ENCODE results near the gene TRMT1.
A peak's percentile ranks its signal among the peaks of the same experiment; 100 is the strongest.

Gene TRMT1

GRCh38 chr19:13060233-13060963 is 56.1 kb downstream of the TRMT1 start:
- no peaks in the 10 kb centered on the region for H3K36me3 ChIP-seq (ENCODE audit: low read depth)
- no peak overlapping the region for H3K4me3 ChIP-seq (ENCODE audit: severe bottlenecking)
- H3K9me3 ChIP-seq (ENCODE audit: severe bottlenecking) = no peaks in the 10 kb centered on the region
- peaks cover 25% of the 10 kb centered on the region for H3K4me1 ChIP-seq (ENCODE audit: insufficient read depth, poor library complexity, severe bottlenecking)
- no peak for TF ChIP-seq CTCF (IDR thresholded peaks at IDR 0.05; ENCODE audit: poor library complexity, severe bottlenecking)
- DNase-seq (ENCODE audit: low spot score) (no peak), ATAC-seq (ENCODE audit: low read depth) (no peak)
- H3K27me3 ChIP-seq (ENCODE audit: insufficient read depth, poor library complexity, severe bottlenecking) = no peaks in the 10 kb centered on the region
- H3K27ac ChIP-seq (ENCODE audit: poor library complexity, severe bottlenecking) = peak overlapping the region; percentile 39

GRCh38 chr19:13058951-13059660 is 57.4 kb downstream of the TRMT1 start:
- H3K36me3 ChIP-seq (ENCODE audit: low read depth) = no peaks in the 10 kb centered on the region
- H3K27me3 ChIP-seq (ENCODE audit: insufficient read depth, poor library complexity, severe bottlenecking) = no peaks in the 10 kb centered on the region
- DNase-seq (ENCODE audit: low spot score) (no peak), ATAC-seq (ENCODE audit: low read depth) (no peak)
- no peak overlapping the region for H3K4me3 ChIP-seq (ENCODE audit: severe bottlenecking)
- H3K27ac ChIP-seq (ENCODE audit: poor library complexity, severe bottlenecking) = no peak overlapping the region
- TF ChIP-seq CTCF (IDR thresholded peaks at IDR 0.05; ENCODE audit: poor library complexity, severe bottlenecking) = no peak
- no peaks in the 10 kb centered on the region for H3K9me3 ChIP-seq (ENCODE audit: severe bottlenecking)
- peaks cover 38% of the 10 kb centered on the region for H3K4me1 ChIP-seq (ENCODE audit: insufficient read depth, poor library complexity, severe bottlenecking)

- Histone ChIP-seq H3K36me3 (ENCODE audit: low read depth) (no peaks in the 10 kb centered on the region), H3K27me3 (ENCODE audit: insufficient read depth, poor library complexity, severe bottlenecking) (no peaks in the 10 kb centered on the region), H3K4me3 (ENCODE audit: severe bottlenecking) (no peak overlapping the region), H3K4me1 (ENCODE audit: insufficient read depth, poor library complexity, severe bottlenecking) (peaks cover 50% of the 10 kb centered on the region), H3K27ac (ENCODE audit: poor library complexity, severe bottlenecking) (no peak overlapping the region), H3K9me3 (ENCODE audit: severe bottlenecking) (no peaks in the 10 kb centered on the region)
- ATAC-seq (ENCODE audit: low read depth) (no peak), DNase-seq (ENCODE audit: low spot score) (no peak)
- no peak for TF ChIP-seq CTCF (IDR thresholded peaks at IDR 0.05; ENCODE audit: poor library complexity, severe bottlenecking)
Measured at GRCh38 chr19:13057744-13058143, 58.8 kb downstream of the TRMT1 start.

GRCh38 chr19:13057147-13057572 is 59.4 kb downstream of the TRMT1 start:
- Histone ChIP-seq H3K36me3 (ENCODE audit: low read depth) (no peaks in the 10 kb centered on the region), H3K9me3 (ENCODE audit: severe bottlenecking) (no peaks in the 10 kb centered on the region), H3K27me3 (ENCODE audit: insufficient read depth, poor library complexity, severe bottlenecking) (no peaks in the 10 kb centered on the region), H3K27ac (ENCODE audit: poor library complexity, severe bottlenecking) (peak overlapping the region; percentile 98), H3K4me1 (ENCODE audit: insufficient read depth, poor library complexity, severe bottlenecking) (peaks cover 52% of the 10 kb centered on the region), H3K4me3 (ENCODE audit: severe bottlenecking) (no peak overlapping the region)
- DNase-seq (ENCODE audit: low spot score) = no peak
- no peak for TF ChIP-seq CTCF (IDR thresholded peaks at IDR 0.05; ENCODE audit: poor library complexity, severe bottlenecking)
- no peak for ATAC-seq (ENCODE audit: low read depth)
